Prostate gland (tissue), 2 donors: Measurements from ENCODE around the gene KRT80. TPM values are rescaled to one million over a fixed set of nuclear protein-coding genes. Genes with fewer than 3 reads are reported as not detected.

Experiments
- DNase-seq: peaks from one replicate; pipeline ENCODE4 v3.0.0-alpha.2; 2019; ENCODE audit warnings: low spot score
- H3K27ac ChIP-seq, 2 donors: fragments of 200-600 bp; sonication (generic); 2 replicates each; pipeline ENCODE4 v1.5.1; 2017 to 2019
- H3K27me3 ChIP-seq: fragments of 200-600 bp; sonication (generic); replicated peaks from 2 replicates; pipeline ENCODE4 v1.5.1; 2019; ENCODE audit not compliant: insufficient read depth
- H3K36me3 ChIP-seq, 2 donors: fragments of 200-600 bp; sonication (generic); 1 replicate in 1 of 2; 2 replicates in 1 of 2; pipeline versions ENCODE4 v1.5.1 to v1.8.1; 2017 to 2019
- H3K4me1 ChIP-seq: fragments of 200-600 bp; sonication (generic); replicated peaks from 2 replicates; pipeline ENCODE4 v1.5.1; 2019
- H3K4me3 ChIP-seq, 2 donors: fragments of 200-600 bp; sonication (generic); 2 replicates each; pipeline ENCODE4 v1.5.1; 2017 to 2019
- H3K9me3 ChIP-seq: fragments of 200-600 bp; sonication (generic); 2 replicates; pipeline ENCODE4 v1.5.1; 2017
- CTCF ChIP-seq, 4 experiments: fragments of 200-600 bp in 2 of 4; fragments of 450-650 bp in 2 of 4; sonication (generic) in 2 of 4; IDR thresholded peaks; 1 replicate in 3 of 4; 2 replicates in 1 of 4; pipeline ENCODE4 v1.5.1; 2016 to 2019; ENCODE audit warnings: antibody characterized with exemption in 4 of 4, mild to moderate bottlenecking in 2 of 4, moderate library complexity in 2 of 4
- POLR2A ChIP-seq: fragments of 450-650 bp; IDR thresholded peaks from one replicate; pipeline ENCODE4 v1.6.1; 2016; ENCODE audit warnings: antibody characterized with exemption, mild to moderate bottlenecking
- POLR2AphosphoS5 ChIP-seq: sonication (generic); formaldehyde crosslinking; IDR thresholded peaks from one replicate; pipeline ENCODE4 v1.6.1; 2017; ENCODE audit warnings: antibody characterized with exemption
- WGBS: methylation state at CpG from one replicate; pipeline ENCODE4 v1.1.5; 2018; 5-methylcytosine and 5-hydroxymethylcytosine counted together
- intact Hi-C: fragments of 100-400 bp; cut with DNase I; formaldehyde crosslinking; loops from one replicate; pipeline ENCODE4 v1.14.2; 2022
- total RNA-seq, 2 donors: library from RNA; depleted of rRNA; stranded (reverse); fragments of >200 nt; gene quantifications; one replicate each; pipeline ENCODE4 v1.1.0, GENCODE V29; 2016

Gene KRT80
- total RNA-seq, 2 donors from 2014 or later: 1.9 to 3.7 TPM

DNA sequence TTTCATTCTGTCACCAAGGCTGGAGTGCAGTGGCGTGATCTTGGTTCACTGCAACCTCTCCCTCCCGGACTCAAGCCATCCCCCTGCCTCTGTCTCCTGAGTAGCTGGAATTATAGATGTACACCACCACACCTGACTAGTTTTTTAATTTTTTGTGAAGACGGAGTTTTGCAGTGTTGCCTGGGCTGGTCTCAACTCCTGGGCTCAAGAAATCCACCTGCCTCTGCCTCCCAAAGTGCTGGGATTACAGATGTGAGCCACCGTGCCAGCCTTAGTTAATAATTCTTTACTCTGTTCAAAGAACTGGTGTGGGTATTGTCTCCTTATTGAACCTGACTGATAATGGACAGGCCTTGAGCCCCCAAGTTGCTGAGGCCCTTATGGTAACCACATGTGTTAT lies 30.9 kb upstream of the KRT80 start:
- no peak overlapping the region for H3K4me3 ChIP-seq
- no peaks in the 10 kb centered on the region for H3K9me3 ChIP-seq
- H3K27me3 ChIP-seq: no peaks in the 10 kb centered on the region
- intact Hi-C loops: no loop called here
- peaks cover 3% of the 10 kb centered on the region for H3K4me1 ChIP-seq
- no peaks in the 10 kb centered on the region for H3K36me3 ChIP-seq
- no peak for TF ChIP-seq CTCF (IDR thresholded peaks at IDR 0.05)
- TF ChIP-seq POLR2AphosphoS5: no peak
- no peak for TF ChIP-seq POLR2A
- no peak overlapping the region for H3K27ac ChIP-seq
- WGBS: 79% methylated on average over 4 of the region's 4 CpGs
- no peak for DNase-seq

- intact Hi-C loops: no loop called here
- WGBS: 29% methylated on average over 8 of the region's 8 CpGs
- peaks cover 3% of the 10 kb centered on the region for H3K4me1 ChIP-seq
- H3K4me3 ChIP-seq: no peak overlapping the region
- H3K9me3 ChIP-seq: no peaks in the 10 kb centered on the region
- H3K27me3 ChIP-seq: no peaks in the 10 kb centered on the region
- no peak overlapping the region for H3K27ac ChIP-seq
- H3K36me3 ChIP-seq: no peaks in the 10 kb centered on the region
- TF ChIP-seq POLR2A (no peak), CTCF (IDR thresholded peaks at IDR 0.05) (peak in 2 of 4 experiments; percentile 28 to 51), POLR2AphosphoS5 (no peak)
- DNase-seq: no peak
Measured at GRCh38 chr12:52221912-52222457, 30.2 kb upstream of the KRT80 start.

DNA sequence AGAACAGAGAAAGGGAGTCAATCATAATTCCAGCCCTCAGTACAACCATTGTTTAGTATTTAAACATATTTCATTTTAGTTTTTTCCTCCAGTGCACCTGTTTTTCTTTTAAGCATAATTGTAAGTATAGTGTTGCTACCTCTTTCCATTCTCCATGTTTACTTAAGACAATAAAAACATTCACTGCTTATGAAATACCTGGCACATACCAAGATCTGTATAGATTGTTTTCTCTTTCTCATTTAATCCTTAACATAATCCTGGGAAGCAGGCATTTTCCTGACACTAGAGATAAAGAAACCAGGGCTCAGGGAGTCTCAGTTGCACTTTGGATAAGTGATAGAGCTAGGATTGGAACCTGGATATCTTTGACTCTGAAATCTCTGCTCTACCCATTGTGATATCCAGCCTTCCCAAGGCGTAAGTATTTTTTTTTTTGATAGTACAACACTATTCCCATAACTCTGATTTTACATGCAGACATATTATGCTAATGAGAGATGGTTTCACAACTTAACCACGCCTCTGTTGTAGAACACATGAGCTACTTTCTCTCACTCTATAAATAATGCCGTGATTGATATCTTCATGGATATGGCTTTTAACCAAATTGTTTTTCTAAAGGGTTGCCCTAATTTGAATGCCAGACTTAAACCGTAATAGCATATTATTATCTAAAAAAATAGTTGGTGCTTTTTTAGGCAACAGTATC lies 29.4 kb upstream of the KRT80 start:
- H3K9me3 ChIP-seq: no peaks in the 10 kb centered on the region
- TF ChIP-seq CTCF (IDR thresholded peaks at IDR 0.05) (no peak), POLR2AphosphoS5 (no peak)
- H3K27me3 ChIP-seq: no peaks in the 10 kb centered on the region
- WGBS: 57% methylated on average over 4 of the region's 4 CpGs
- DNase-seq: no peak
- intact Hi-C loops: no loop called here
- H3K4me1 ChIP-seq: peaks cover 8% of the 10 kb centered on the region
- H3K4me3 ChIP-seq: no peak overlapping the region
- H3K27ac ChIP-seq: no peak overlapping the region
- H3K36me3 ChIP-seq: no peaks in the 10 kb centered on the region

GRCh38 chr12:52220477-52220876 lies 28.7 kb upstream of the KRT80 start:
- Histone ChIP-seq H3K27me3 (no peaks in the 10 kb centered on the region), H3K4me1 (peaks cover 13% of the 10 kb centered on the region), H3K4me3 (no peak overlapping the region), H3K27ac (no peak overlapping the region), H3K36me3 (no peaks in the 10 kb centered on the region), H3K9me3 (no peaks in the 10 kb centered on the region)
- no peak for TF ChIP-seq CTCF (IDR thresholded peaks at IDR 0.05)
- TF ChIP-seq POLR2A: no peak
- TF ChIP-seq POLR2AphosphoS5: no peak
- 93% methylated on average over 3 of the region's 3 CpGs for WGBS
- intact Hi-C loops: no loop called here
- DNase-seq: no peak

DNA sequence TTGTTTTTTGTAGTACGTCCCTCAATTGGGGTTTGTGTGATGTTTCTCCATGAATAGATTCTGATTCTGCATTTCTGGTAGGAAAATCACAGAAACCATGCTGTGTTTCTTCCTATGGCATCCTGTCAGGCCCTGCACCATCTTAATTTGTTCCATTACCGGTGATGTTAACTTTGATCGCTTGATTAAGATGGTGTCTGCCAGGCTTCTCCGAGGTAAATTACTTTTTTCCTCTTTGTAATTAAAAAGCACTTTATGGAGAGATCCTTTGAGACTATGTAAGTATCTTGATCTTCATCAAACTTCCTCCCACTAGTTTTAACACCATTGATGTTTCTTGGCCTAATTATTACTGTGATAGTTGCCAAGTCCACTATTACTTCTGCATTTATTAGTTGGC lies 26.2 kb upstream of the KRT80 start:
- no peak for DNase-seq
- Histone ChIP-seq H3K4me1 (peaks cover 13% of the 10 kb centered on the region), H3K36me3 (no peaks in the 10 kb centered on the region), H3K4me3 (no peak overlapping the region), H3K9me3 (no peaks in the 10 kb centered on the region), H3K27me3 (no peaks in the 10 kb centered on the region), H3K27ac (peak overlapping the region; percentile 71 to 77)
- intact Hi-C loops: loop anchor here (5.0 kb wide), 1 partner anchor 109 kb away; no protein-coding TSS in a partner anchor
- WGBS: 39% methylated on average over 4 of the region's 4 CpGs
- no peak for TF ChIP-seq POLR2A
- no peak for TF ChIP-seq POLR2AphosphoS5
- TF ChIP-seq CTCF (IDR thresholded peaks at IDR 0.05): no peak
